Measurements from ENCODE around the gene LYG1. TPM values are rescaled to one million over a fixed set of nuclear protein-coding genes. Genes with fewer than 3 reads are reported as not detected.

The LYG1 gene
- total and polyA plus RNA-seq, 2 of the 13 experiments (the other 11 are each of a cell fraction or from before 2014, with no cell fraction given): 1.00 to 2.9 TPM

DNA sequence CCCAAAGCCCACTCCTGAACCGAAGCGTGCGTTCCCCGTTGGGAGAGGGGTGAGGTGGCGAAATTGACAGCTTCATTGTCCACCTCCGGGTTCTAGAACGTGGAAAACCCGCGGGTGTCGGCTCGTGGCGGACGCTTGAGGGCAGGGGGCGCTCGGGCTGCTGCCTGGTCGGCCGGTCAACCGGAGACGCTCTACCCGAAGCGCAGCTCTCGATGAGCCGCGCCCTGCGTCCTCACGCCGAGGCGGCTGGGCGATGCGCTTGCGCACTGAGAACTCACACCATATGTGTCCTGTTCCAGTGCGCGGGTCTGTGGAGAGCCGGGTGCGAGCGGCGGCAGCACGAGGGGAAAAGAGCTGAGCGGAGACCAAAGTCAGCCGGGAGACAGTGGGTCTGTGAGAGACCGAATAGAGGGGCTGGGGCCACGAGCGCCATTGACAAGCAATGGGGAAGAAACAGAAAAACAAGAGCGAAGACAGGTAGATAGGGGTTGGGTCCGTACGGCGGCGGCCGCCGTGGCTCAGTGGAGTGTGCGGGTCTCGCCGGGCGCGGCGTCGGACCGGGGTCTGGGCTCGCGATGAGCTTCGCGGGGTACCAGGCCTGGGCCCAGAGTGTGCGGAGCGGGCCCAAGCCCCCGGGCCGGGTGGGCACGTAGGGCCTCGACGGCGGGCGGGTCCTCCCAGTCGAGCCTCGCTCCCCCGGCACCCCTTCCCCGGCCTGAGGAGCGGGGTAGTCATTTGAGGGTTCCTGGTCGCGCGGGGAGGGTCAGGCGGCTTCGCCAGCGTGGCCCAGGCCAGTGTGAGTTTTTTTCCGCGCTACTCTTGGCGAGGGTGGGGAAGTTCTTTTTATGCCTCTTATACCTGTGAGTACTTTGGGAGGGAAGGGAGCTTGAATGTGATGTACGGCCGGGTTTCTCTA is 36.4 kb upstream of the LYG1 start, which contains the start of gene EIF5B (continued):
- TF ChIP-seq, protein P1, sequence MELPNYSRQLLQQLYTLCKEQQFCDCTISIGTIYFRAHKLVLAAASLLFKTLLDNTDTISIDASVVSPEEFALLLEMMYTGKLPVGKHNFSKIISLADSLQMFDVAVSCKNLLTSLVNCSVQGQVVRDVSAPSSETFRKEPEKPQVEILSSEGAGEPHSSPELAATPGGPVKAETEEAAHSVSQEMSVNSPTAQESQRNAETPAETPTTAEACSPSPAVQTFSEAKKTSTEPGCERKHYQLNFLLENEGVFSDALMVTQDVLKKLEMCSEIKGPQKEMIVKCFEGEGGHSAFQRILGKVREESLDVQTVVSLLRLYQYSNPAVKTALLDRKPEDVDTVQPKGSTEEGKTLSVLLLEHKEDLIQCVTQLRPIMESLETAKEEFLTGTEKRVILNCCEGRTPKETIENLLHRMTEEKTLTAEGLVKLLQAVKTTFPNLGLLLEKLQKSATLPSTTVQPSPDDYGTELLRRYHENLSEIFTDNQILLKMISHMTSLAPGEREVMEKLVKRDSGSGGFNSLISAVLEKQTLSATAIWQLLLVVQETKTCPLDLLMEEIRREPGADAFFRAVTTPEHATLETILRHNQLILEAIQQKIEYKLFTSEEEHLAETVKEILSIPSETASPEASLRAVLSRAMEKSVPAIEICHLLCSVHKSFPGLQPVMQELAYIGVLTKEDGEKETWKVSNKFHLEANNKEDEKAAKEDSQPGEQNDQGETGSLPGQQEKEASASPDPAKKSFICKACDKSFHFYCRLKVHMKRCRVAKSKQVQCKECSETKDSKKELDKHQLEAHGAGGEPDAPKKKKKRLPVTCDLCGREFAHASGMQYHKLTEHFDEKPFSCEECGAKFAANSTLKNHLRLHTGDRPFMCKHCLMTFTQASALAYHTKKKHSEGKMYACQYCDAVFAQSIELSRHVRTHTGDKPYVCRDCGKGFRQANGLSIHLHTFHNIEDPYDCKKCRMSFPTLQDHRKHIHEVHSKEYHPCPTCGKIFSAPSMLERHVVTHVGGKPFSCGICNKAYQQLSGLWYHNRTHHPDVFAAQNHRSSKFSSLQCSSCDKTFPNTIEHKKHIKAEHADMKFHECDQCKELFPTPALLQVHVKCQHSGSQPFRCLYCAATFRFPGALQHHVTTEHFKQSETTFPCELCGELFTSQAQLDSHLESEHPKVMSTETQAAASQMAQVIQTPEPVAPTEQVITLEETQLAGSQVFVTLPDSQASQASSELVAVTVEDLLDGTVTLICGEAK (IDR thresholded peaks at IDR 0.05): no peak
- TF ChIP-seq, protein P1 (CRISPR knock-in tag; IDR thresholded peaks at IDR 0.05): peak; percentile 92
- TF ChIP-seq CCAR2 (optimal IDR thresholded peaks at IDR 0.05; ENCODE audit: low read depth, low read length): no peak
- TF ChIP-seq ATF1 (CRISPR knock-in tag; IDR thresholded peaks at IDR 0.05): peak; percentile 66; the same call in 1 of the 2 replicates
- TF ChIP-seq, protein P2, sequence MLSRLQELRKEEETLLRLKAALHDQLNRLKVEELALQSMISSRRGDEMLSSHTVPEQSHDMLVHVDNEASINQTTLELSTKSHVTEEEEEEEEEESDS (CRISPR knock-in tag; IDR thresholded peaks at IDR 0.05; ENCODE audit: borderline replicate concordance): peak; percentile 78
- peak; percentile 52; the same call in 1 of the 2 replicates for TF ChIP-seq ZNF292 (CRISPR knock-in tag; IDR thresholded peaks at IDR 0.05; ENCODE audit: borderline replicate concordance, low read depth)
- peak; percentile 59 for TF ChIP-seq KDM1A (CRISPR knock-in tag; IDR thresholded peaks at IDR 0.05)
- TF ChIP-seq, protein P3, sequence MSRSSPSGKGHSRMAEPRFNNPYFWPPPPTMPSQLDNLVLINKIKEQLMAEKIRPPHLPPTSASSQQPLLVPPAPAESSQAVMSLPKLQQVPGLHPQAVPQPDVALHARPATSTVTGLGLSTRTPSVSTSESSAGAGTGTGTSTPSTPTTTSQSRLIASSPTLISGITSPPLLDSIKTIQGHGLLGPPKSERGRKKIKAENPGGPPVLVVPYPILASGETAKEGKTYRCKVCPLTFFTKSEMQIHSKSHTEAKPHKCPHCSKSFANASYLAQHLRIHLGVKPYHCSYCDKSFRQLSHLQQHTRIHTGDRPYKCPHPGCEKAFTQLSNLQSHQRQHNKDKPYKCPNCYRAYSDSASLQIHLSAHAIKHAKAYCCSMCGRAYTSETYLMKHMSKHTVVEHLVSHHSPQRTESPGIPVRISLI (CRISPR knock-in tag; IDR thresholded peaks at IDR 0.05; ENCODE audit: borderline replicate concordance): no peak; the same call in none of the 2 replicates
- TF ChIP-seq ZFP62 (CRISPR knock-in tag; IDR thresholded peaks at IDR 0.05): peak; percentile 44; the same call in 1 of the 2 replicates
- TF ChIP-seq, protein P4, sequence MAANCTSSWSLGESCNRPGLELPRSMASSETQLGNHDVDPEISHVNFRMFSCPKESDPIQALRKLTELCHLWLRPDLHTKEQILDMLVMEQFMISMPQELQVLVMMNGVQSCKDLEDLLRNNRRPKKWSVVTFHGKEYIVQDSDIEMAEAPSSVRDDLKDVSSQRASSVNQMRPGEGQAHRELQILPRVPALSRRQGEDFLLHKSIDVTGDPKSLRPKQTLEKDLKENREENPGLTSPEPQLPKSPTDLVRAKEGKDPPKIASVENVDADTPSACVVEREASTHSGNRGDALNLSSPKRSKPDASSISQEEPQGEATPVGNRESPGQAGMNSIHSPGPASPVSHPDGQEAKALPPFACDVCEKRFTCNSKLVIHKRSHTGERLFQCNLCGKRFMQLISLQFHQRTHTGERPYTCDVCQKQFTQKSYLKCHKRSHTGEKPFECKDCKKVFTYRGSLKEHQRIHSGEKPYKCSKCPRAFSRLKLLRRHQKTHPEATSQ (CRISPR knock-in tag; IDR thresholded peaks at IDR 0.05; ENCODE audit: borderline replicate concordance): peak; percentile 90; the same call in 1 of the 2 replicates
- TF ChIP-seq, protein P5, sequence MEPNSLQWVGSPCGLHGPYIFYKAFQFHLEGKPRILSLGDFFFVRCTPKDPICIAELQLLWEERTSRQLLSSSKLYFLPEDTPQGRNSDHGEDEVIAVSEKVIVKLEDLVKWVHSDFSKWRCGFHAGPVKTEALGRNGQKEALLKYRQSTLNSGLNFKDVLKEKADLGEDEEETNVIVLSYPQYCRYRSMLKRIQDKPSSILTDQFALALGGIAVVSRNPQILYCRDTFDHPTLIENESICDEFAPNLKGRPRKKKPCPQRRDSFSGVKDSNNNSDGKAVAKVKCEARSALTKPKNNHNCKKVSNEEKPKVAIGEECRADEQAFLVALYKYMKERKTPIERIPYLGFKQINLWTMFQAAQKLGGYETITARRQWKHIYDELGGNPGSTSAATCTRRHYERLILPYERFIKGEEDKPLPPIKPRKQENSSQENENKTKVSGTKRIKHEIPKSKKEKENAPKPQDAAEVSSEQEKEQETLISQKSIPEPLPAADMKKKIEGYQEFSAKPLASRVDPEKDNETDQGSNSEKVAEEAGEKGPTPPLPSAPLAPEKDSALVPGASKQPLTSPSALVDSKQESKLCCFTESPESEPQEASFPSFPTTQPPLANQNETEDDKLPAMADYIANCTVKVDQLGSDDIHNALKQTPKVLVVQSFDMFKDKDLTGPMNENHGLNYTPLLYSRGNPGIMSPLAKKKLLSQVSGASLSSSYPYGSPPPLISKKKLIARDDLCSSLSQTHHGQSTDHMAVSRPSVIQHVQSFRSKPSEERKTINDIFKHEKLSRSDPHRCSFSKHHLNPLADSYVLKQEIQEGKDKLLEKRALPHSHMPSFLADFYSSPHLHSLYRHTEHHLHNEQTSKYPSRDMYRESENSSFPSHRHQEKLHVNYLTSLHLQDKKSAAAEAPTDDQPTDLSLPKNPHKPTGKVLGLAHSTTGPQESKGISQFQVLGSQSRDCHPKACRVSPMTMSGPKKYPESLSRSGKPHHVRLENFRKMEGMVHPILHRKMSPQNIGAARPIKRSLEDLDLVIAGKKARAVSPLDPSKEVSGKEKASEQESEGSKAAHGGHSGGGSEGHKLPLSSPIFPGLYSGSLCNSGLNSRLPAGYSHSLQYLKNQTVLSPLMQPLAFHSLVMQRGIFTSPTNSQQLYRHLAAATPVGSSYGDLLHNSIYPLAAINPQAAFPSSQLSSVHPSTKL (CRISPR knock-in tag; IDR thresholded peaks at IDR 0.05): peak; percentile 82
